Upper lobe of left lung (tissue), 6 donors: ENCODE measurements around the gene STAT4. TPM values are rescaled to one million over a fixed set of nuclear protein-coding genes. Genes with fewer than 3 reads are reported as not detected.

Source experiments
- ATAC-seq, 2 donors: fragments of 200-7000 bp; cut with Tn5 transposase; one replicate each; pipeline ENCODE4 v1.9.1; 2022; ENCODE audit warnings: mild to moderate bottlenecking in 2 of 2, moderate library complexity in 2 of 2; ENCODE audit not compliant: low FRiP score in 2 of 2
- DNase-seq, 2 donors: peaks; one replicate each; pipeline ENCODE4 v3.0.0-alpha.2; 2019 to 2020
- H3K27ac ChIP-seq, 4 donors: fragments of 200-600 bp; sonication (generic); one replicate each; pipeline ENCODE4 v1.5.1; 2016 to 2019
- H3K27me3 ChIP-seq, 4 donors: fragments of 200-600 bp; sonication (generic); one replicate each; pipeline ENCODE4 v1.5.1; 2017 to 2019
- H3K36me3 ChIP-seq, 4 donors: fragments of 200-600 bp; sonication (generic); one replicate each; pipeline ENCODE4 v1.5.1; 2016 to 2019
- H3K4me1 ChIP-seq, 4 donors: fragments of 200-600 bp; sonication (generic); one replicate each; pipeline ENCODE4 v1.5.1; 2018 to 2019
- H3K4me3 ChIP-seq, 4 donors: fragments of 200-600 bp; sonication (generic); one replicate each; pipeline ENCODE4 v1.5.1; 2017 to 2019; ENCODE audit warnings: mild to moderate bottlenecking in 2 of 4, moderate library complexity in 1 of 4
- H3K9me3 ChIP-seq, 4 donors: fragments of 200-600 bp; sonication (generic); one replicate each; pipeline ENCODE4 v1.5.1; 2018 to 2019
- CTCF ChIP-seq, 6 experiments: fragments of 450-650 bp in 4 of 6; fragments of 200-600 bp in 2 of 6; sonication (generic) in 2 of 6; IDR thresholded peaks; one replicate each; pipeline ENCODE4 v1.5.1; 2016 to 2019; ENCODE audit warnings: antibody characterized with exemption in 6 of 6
- EP300 ChIP-seq, 4 donors: sonication (generic); formaldehyde crosslinking; IDR thresholded peaks; one replicate each; pipeline ENCODE4 v1.5.1; 2017; ENCODE audit warnings: antibody characterized with exemption in 4 of 4, control low read depth in 2 of 4
- POLR2A ChIP-seq, 4 donors: fragments of 450-650 bp; IDR thresholded peaks; one replicate each; pipeline ENCODE4 v1.5.1; 2016 to 2017; ENCODE audit warnings: antibody characterized with exemption in 4 of 4, mild to moderate bottlenecking in 2 of 4
- POLR2AphosphoS5 ChIP-seq, 2 donors: sonication (generic); formaldehyde crosslinking; IDR thresholded peaks; one replicate each; pipeline ENCODE4 v1.5.1; 2017; ENCODE audit warnings: antibody characterized with exemption in 2 of 2
- WGBS, 2 donors: methylation state at CpG; one replicate each; pipeline ENCODE4 v1.1.5; 2017 to 2018; 5-methylcytosine and 5-hydroxymethylcytosine counted together
- total RNA-seq, 6 donors: library from RNA; depleted of rRNA in 4 of 6; stranded (reverse); fragments of >200 nt in 4 of 6; gene quantifications; one replicate each; pipeline versions ENCODE4 v1.1.0 to v1.2.1, GENCODE V29; 2016 to 2021
- donor health status: DM: no; HTN: no; CAD: no; lungs with moderate emphysema.
- donor health status: DM: no; HTN: yes; CAD: no; lungs with severe emphysema.

The STAT4 gene
- total RNA-seq, 6 donors from 2014 or later = 3.6 to 11.9 (median 6.0) TPM

DNA sequence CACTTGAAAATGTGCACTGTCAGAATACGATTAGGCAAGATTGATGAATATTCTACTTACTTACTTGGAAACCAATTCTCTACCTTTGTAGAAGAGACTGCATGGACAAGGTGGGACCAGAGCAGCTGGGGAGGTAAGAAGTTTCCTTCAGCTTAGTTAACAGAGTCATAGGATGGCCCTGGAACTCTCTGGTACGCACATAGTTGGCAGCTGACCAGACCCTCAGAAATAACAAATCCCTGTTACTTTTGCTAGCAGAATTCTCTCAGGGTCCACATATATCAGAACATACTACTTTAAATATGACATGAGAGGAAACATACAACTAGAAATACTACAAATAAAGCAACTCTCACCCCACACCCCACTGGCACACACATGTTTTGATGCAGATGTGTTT lies 112.1 kb downstream of the STAT4 start:
- no peak for TF ChIP-seq CTCF (IDR thresholded peaks at IDR 0.05)
- no peak for TF ChIP-seq POLR2AphosphoS5 (IDR thresholded peaks at IDR 0.05)
- TF ChIP-seq POLR2A (IDR thresholded peaks at IDR 0.05) = no peak
- peaks cover 0 to 9% (median 0%) of the 10 kb centered on the region in 4 donors for H3K4me1 ChIP-seq

DNA sequence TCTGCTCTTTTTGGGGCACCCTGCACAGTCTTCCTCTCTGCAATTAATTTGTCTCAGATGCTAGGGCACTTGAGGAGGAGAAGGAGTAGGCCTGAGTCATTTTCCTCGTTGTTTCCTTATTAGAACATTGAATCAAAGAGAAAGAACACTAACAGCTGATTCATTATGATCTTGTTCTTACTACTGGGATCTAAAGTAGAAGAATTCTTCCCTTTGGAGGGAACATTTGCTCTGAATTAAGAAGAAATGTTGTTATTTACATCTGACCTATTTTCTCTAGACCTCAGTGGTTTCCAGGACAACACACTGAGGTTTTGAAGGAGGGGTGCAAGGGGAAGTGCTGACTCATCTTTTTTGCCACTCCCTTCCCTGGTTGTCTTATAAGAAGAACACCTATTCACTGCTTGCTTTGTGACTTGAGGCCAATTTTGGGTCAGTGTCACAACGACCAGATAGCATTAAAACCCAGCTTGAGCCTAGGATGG lies 112.5 kb downstream of the STAT4 start:
- TF ChIP-seq CTCF (IDR thresholded peaks at IDR 0.05) (no peak), EP300 (IDR thresholded peaks at IDR 0.05) (no peak), POLR2A (IDR thresholded peaks at IDR 0.05) (no peak), POLR2AphosphoS5 (IDR thresholded peaks at IDR 0.05) (no peak)
- H3K27me3 ChIP-seq = no peaks in the 10 kb centered on the region
- H3K4me3 ChIP-seq = no peak overlapping the region
- WGBS, 2 donors = 45 to 66% methylated on average over 2 of the region's 2 CpGs
- peak in 1 of 2 donors; percentile 36 for ATAC-seq
- H3K9me3 ChIP-seq = no peaks in the 10 kb centered on the region
- peak overlapping the region in 3 of 4 donors; percentile 4 to 54 (median 23) for H3K27ac ChIP-seq
- no peak for DNase-seq
- peaks cover 0 to 9% (median under 1%) of the 10 kb centered on the region in 4 donors for H3K4me1 ChIP-seq
- H3K36me3 ChIP-seq = no peaks in the 10 kb centered on the region

More for the DNA sequence above, 112.1 kb downstream of the STAT4 start:
- Histone ChIP-seq H3K4me3 (no peak overlapping the region), H3K9me3 (no peaks in the 10 kb centered on the region), H3K27me3 (no peaks in the 10 kb centered on the region), H3K36me3 (no peaks in the 10 kb centered on the region), H3K27ac (peak overlapping the region in 1 of 4 donors; percentile 23)
- 89 to 91% methylated on average over 2 of the region's 2 CpGs for WGBS, 2 donors
- DNase-seq = no peak
- ATAC-seq = no peak

GRCh38 chr2:191037351-191037750 lies 113.4 kb downstream of the STAT4 start:
- Histone ChIP-seq H3K9me3 (no peaks in the 10 kb centered on the region), H3K27ac (peak overlapping the region in 1 of 4 donors; percentile 4), H3K27me3 (no peaks in the 10 kb centered on the region), H3K4me1 (peaks cover 0 to 17% (median 9%) of the 10 kb centered on the region in 4 donors), H3K4me3 (no peak overlapping the region), H3K36me3 (no peaks in the 10 kb centered on the region)
- WGBS, 2 donors = 95 to 96% methylated on average over 4 of the region's 4 CpGs
- DNase-seq (no peak), ATAC-seq (no peak)
- TF ChIP-seq EP300 (IDR thresholded peaks at IDR 0.05) = no peak
- no peak for TF ChIP-seq POLR2A (IDR thresholded peaks at IDR 0.05)
- TF ChIP-seq POLR2AphosphoS5 (IDR thresholded peaks at IDR 0.05) = no peak
- TF ChIP-seq CTCF (IDR thresholded peaks at IDR 0.05) = no peak

- Histone ChIP-seq H3K36me3 (no peaks in the 10 kb centered on the region), H3K4me1 (peaks cover 0 to 22% (median 11%) of the 10 kb centered on the region in 4 donors), H3K4me3 (no peak overlapping the region), H3K27ac (peak overlapping the region in 1 of 4 donors; percentile 48), H3K9me3 (no peaks in the 10 kb centered on the region), H3K27me3 (no peaks in the 10 kb centered on the region)
- 59 to 85% methylated on average over 2 of the region's 2 CpGs for WGBS, 2 donors
- TF ChIP-seq EP300 (IDR thresholded peaks at IDR 0.05) = no peak
- no peak for TF ChIP-seq CTCF (IDR thresholded peaks at IDR 0.05)
- peak in 1 of 2 donors; percentile 62 for DNase-seq
- peak in 1 of 2 donors; percentile 46 for ATAC-seq
Measured at GRCh38 chr2:191036363-191036762, 114.4 kb downstream of the STAT4 start.
